K562 (cell line): ENCODE results near the gene FAM50A. TPM values are rescaled to one million over a fixed set of nuclear protein-coding genes. Genes with fewer than 3 reads are reported as not detected.

ENCODE experiments used
- BCL6 ChIP-seq: fragments of 250-450 bp; sonication (Bioruptor Pico); IDR thresholded peaks from 2 replicates; pipeline ENCODE4 v1.4.0; 2020
- CHD4 ChIP-seq: fragments of 200-600 bp; sonication (generic); IDR thresholded peaks from 3 replicates; pipeline ENCODE4 v1.6.1; 2012; ENCODE audit warnings: low read depth, mild to moderate bottlenecking, mixed read lengths, low read length, inconsistent platforms; ENCODE audit not compliant: insufficient read depth, insufficient replicate concordance, poor library complexity, severe bottlenecking
- CSDE1 ChIP-seq, 2 experiments: fragments of 450-650 bp; IDR thresholded peaks; 2 replicates each; pipeline ENCODE4 v1.6.1; 2016; ENCODE audit warnings: mild to moderate bottlenecking in 1 of 2
- FUS ChIP-seq: fragments of 200-400 bp; formaldehyde crosslinking; optimal IDR thresholded peaks from 2 replicates; pipeline ENCODE3; 2017; ENCODE audit warnings: low read depth, low read length
- GTF2A2 ChIP-seq: IDR thresholded peaks from 2 replicates; pipeline ENCODE4 v1.6.1; 2016; ENCODE audit warnings: mild to moderate bottlenecking, missing genetic modification characterization, missing compliant biosample characterization
- IRF1 ChIP-seq: sonication (generic); formaldehyde crosslinking; IDR thresholded peaks from 2 replicates; pipeline ENCODE4 v1.8.0; 2022; ENCODE audit warnings: missing genetic modification reagents, mild to moderate bottlenecking, borderline replicate concordance
- LEF1 ChIP-seq: fragments of 450-650 bp; IDR thresholded peaks from 2 replicates; pipeline ENCODE4 v1.6.1; 2016; ENCODE audit warnings: mild to moderate bottlenecking
- MCM2 ChIP-seq: fragments of 450-650 bp; IDR thresholded peaks from 2 replicates; pipeline ENCODE4 v1.6.1; 2017; ENCODE audit warnings: low read depth, mild to moderate bottlenecking
- MIER1 ChIP-seq: fragments of 450-650 bp; IDR thresholded peaks from 2 replicates; pipeline ENCODE4 v1.6.1; 2016; ENCODE audit warnings: antibody characterized with exemption, mild to moderate bottlenecking, low read depth
- MTA1 ChIP-seq: fragments of 450-650 bp; IDR thresholded peaks from 2 replicates; pipeline ENCODE4 v1.6.1; 2017; ENCODE audit warnings: borderline replicate concordance
- NEUROD1 ChIP-seq: fragments of 150-350 bp; IDR thresholded peaks from 2 replicates; pipeline ENCODE4 v1.6.1; 2014; ENCODE audit warnings: borderline replicate concordance, low read length, low read depth; ENCODE audit not compliant: partially characterized antibody
- NKRF ChIP-seq: fragments of 450-650 bp; IDR thresholded peaks from 2 replicates; pipeline ENCODE4 v1.6.1; 2016; ENCODE audit warnings: borderline replicate concordance
- POU5F1 ChIP-seq: fragments of 150-350 bp; IDR thresholded peaks from 2 replicates; pipeline ENCODE4 v1.6.1; 2014; ENCODE audit warnings: borderline replicate concordance, low read length, low read depth, mild to moderate bottlenecking; ENCODE audit not compliant: partially characterized antibody
- PTBP1 ChIP-seq: fragments of 200-400 bp; formaldehyde crosslinking; IDR thresholded peaks from 2 replicates; pipeline ENCODE4 v1.6.1; 2017; ENCODE audit warnings: low read depth, low read length
- SIRT6 ChIP-seq: IDR thresholded peaks from one replicate; pipeline ENCODE4 v1.6.1; 2012; ENCODE audit warnings: low read depth, mild to moderate bottlenecking, control low read depth, inconsistent platforms, low read length, moderate library complexity
- SMARCC2 ChIP-seq: fragments of 450-650 bp; IDR thresholded peaks from 2 replicates; pipeline ENCODE4 v1.6.1; 2017; ENCODE audit warnings: antibody characterized with exemption, moderate library complexity, mild to moderate bottlenecking, low read depth
- SNRNP70 ChIP-seq: fragments of 200-400 bp; formaldehyde crosslinking; optimal IDR thresholded peaks from 2 replicates; pipeline ENCODE3; 2017; ENCODE audit warnings: low read depth, low read length
- SRF ChIP-seq, 2 experiments: fragments of 250-450, 450-650 bp in 1 of 2; sonication (Bioruptor Pico) in 1 of 2; sonication (generic) in 1 of 2; formaldehyde crosslinking; IDR thresholded peaks; 2 replicates each; pipeline versions ENCODE4 v1.5.0 to v1.5.1; 2020 to 2022; ENCODE audit warnings: mild to moderate bottlenecking in 1 of 2, missing genetic modification reagents in 1 of 2
- TBP ChIP-seq: optimal IDR thresholded peaks from 2 replicates; pipeline ENCODE3; 2011; ENCODE audit warnings: low read depth, low read length, improper control_type of control experiment
- THRB ChIP-seq: fragments of 450-650 bp; formaldehyde crosslinking; conservative IDR thresholded peaks from 2 replicates; pipeline ENCODE4 v1.4.0; 2022; ENCODE audit warnings: mild to moderate bottlenecking, missing genetic modification characterization
- U2AF1 ChIP-seq: fragments of 200-400 bp; formaldehyde crosslinking; optimal IDR thresholded peaks from 2 replicates; pipeline ENCODE3; 2017; ENCODE audit warnings: mild to moderate bottlenecking, low read depth, low read length, moderate library complexity
- ZNF717 ChIP-seq: fragments of 250-450 bp; sonication (Bioruptor Pico); IDR thresholded peaks from 2 replicates; pipeline ENCODE4 v1.5.0; 2021
- ZNF780A ChIP-seq: fragments of 250-450 bp; sonication (Bioruptor Pico); IDR thresholded peaks from 2 replicates; pipeline ENCODE4 v1.5.0; 2021; ENCODE audit warnings: mild to moderate bottlenecking
- polyA plus RNA-seq, 8 experiments: library from polyadenylated mRNA; depleted of rRNA in 4 of 8; stranded (reverse) in 5 of 8; unstranded in 3 of 8; fragments of >200 nt; fragmentation: Nextera tagmentation in 2 of 8; fragmentation: Illumina TruSeq in 1 of 8; extraction: Ambion mirVana in 2 of 8; extraction: Trizol in 1 of 8; gene quantifications; 2 replicates each; pipeline versions ENCODE4 v1.2.1 to v1.2.3, GENCODE V29; 2011 to 2014; ENCODE audit warnings: inconsistent platforms in 1 of 8, missing spikeins in 1 of 8
- total RNA-seq, 7 experiments: library from RNA; depleted of rRNA in 6 of 7; stranded (reverse); fragments of >200 nt in 6 of 7; fragmentation: Illumina TruSeq in 2 of 7; extraction: Trizol in 2 of 7; gene quantifications; 2 replicates each; pipeline versions ENCODE4 v1.2.1 to v1.2.3, GENCODE V29; 2011 to 2021; ENCODE audit warnings: low replicate concordance in 1 of 7

Gene FAM50A
- total and polyA plus RNA-seq, 9 of the 15 experiments (the other 6 are each of a cell fraction or from before 2014, with no cell fraction given), result 4.4 to 114 (median 67.3) TPM

GRCh38 chrX:154478728-154479622 lies 35.0 kb downstream of the FAM50A start, which contains the start of gene LAGE3 (continued):
- TF ChIP-seq SRF (CRISPR knock-in tag; IDR thresholded peaks at IDR 0.05) (peak in 1 of 2 experiments; percentile 8; a peak in 1 of 4 replicates), CSDE1 (IDR thresholded peaks at IDR 0.05) (no peak), MIER1 (no peak), THRB (CRISPR knock-in tag) (no peak), MTA1 (no peak), MCM2 (no peak), ZNF717 (no peak), FUS (no peak), U2AF1 (no peak), SIRT6 (no peak), NKRF (no peak; the same call in 1 of the 2 replicates), BCL6 (CRISPR knock-in tag) (no peak), ZNF780A (CRISPR knock-in tag) (no peak), TBP (peak; percentile 57), SMARCC2 (no peak), CHD4 (no peak), LEF1 (no peak), IRF1 (no peak), PTBP1 (no peak), NEUROD1 (no peak), SNRNP70 (no peak), GTF2A2 (tag) (no peak), POU5F1 (peak; percentile 41)
